GM19238 (cell line): ENCODE data around the gene SEMA7A.
A peak's percentile ranks its signal among the peaks of the same experiment; 100 is the strongest.
"Not testable (repeated sequence)": the region's sequence is repeated elsewhere in the genome, so short reads cannot be mapped to it uniquely, and the experiment has no call there.

ENCODE experiments used
- DNase-seq: peaks from one replicate; pipeline ENCODE4 v3.0.0; 2011; ENCODE audit warnings: low spot score; ENCODE audit not compliant: insufficient read length

SEMA7A gene

DNA sequence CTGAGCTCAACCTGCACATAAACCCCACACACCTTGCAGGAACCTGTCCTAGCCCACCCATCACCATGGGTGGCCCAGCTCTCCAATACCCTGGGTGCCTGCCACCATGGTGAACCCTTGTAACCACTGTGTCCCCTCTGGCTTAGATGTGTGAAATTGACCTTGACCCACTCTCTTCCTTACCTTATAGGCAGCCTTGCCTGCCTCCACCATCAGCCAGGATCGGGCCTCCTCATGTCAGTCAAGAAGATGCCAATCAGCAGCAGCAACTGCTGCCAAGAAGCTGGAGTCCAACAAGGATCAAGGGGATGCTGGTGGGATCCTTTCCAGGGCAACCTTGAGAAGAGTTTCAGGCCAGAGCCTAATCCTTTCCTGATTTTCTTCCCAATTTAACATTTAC, 57.5 kb downstream of the SEMA7A start:
- no peak for DNase-seq

DNA sequence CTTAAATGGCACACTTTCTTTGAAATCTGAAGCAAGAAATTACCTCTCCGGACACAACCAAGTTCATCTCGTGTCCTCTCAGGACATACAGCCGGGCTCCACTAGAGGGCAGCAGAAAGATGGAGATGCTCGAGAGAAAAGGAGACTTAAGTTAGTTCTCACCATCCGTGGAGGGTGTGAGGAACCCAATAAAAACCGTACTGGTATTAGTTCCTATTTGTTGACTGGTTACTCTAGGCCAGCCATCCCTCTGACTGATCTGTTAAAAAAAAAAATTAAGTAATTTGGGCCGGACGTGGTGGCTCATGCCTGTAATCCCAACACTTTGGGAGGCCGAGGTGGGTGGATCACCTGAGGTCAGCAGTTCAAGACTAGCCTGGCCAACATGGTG, 58.5 kb downstream of the SEMA7A start:
- peak; percentile 71 for DNase-seq

DNA sequence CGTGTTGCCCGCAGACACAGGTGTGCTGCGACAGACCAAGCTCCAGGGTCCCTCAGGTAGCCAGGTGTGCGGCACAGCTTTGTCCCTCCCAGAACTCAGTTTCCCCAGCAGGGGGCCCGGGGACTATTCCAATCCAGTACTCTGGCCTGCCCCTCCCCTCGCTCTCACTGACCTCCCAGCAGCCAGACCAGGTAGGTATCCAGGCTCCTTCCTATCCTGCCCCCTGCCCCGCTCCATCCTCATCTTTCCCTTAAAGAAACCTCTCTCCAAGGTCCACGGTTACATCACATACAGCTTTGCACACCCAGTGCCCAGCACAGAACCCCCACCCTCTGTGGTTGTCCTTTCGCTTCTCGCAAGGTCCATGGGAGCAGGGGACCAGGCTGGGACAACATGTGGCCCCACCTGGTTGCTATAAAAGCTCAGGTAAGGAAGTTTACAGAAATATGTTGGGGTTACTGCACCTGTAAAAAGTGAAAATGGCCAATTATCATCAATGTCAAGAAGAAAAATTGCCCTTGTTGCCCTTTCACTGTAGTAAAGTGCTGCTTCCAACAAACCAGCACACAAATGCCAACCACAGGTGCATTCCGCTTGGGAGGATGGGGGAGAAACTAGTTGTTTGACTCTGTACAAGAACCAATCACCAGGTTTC, 59.0 kb downstream of the SEMA7A start:
- no peak for DNase-seq

DNA sequence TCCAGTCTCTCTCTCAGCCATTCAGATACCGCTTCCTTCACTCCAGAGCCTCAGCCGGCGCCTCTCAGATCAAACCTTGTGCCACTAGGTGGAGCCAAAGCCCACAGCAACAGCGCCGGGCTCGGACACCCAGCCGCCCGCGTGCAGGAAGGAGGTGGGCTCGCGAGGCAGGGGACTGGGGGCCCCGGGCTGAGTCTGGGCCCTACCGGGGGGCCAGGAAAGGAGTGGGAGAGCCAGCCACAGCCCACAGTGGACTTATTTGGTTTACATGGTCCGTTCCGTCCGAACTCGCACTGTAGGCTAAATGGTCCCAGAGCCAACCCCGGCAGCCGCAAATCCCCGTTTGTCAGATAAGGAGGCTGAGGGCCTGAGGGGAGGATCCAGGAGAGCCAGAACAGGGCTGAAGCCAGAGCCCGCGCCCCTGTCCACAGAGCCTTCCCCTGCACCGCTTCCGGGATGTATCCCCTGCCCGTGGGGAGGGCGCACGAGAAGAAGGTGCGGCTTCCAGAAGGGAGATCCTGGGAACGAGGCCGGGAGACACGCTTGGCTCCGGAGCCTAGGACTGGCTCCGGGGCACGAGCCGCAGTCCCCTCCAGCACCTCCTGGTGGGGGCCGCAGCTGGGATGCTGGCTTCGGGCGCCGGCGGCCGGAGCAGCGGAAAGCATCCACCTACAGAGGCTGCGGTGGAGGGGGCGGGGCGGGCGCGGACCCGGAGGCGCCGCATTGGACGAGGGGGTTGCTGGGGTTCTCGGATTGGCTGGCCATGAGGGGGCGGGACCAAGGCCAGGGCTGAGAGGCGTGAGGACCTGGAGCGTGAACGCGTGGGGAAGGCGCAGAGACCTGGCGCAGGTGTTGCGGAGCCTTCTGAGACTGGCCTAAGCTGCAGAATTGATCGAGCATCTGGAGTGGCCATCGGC, 59.8 kb downstream of the SEMA7A start:
- peak; percentile 99 for DNase-seq

DNA sequence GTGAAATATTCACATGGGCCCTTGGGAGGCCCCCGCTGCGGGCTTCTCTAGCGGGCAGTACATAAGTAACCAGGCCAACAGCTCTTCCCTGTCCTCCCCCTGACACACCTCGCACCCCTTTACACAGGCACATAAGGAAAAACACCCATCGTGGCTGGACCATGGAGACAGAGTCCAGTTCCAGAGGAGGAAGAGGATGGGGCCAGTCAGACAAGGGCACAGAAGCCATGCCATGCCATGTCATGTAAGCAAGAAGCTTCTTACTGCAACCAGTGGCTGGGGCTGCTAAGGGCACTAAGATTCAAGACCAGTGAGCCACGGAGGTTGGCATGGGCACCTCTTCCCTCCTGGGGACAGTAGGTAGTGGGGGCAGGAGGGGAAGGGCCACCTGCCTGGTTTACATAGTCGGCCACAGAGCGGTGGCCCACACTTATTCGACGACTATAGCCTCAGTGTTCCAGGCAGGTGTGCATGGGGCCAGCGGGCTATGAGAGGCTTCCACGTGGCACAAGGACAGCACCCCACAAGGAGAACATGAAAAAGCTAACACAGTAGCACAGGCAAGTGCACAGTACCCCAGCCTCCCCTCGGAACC, 60.6 kb downstream of the SEMA7A start:
- no peak for DNase-seq

DNA sequence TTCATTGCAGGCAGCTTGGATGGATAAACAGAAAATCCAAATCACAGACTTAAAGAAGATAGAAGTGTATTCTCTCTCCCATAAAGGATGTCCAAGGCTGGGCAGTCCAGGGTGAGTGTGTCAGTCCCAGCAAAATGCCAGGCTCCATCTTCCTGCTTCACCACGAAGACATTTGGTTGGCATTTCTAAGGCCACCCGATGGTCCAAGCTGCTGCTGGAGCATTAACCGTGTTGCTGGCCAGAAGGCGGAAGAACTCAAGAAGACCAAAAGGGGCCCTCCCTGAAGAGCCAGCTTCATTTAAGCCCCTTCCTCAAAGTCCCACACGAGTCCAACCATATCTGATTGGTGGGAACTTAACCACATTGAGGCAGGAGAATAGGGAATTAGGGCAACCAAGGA, 63.3 kb downstream of the SEMA7A start:
- DNase-seq, result no peak

DNA sequence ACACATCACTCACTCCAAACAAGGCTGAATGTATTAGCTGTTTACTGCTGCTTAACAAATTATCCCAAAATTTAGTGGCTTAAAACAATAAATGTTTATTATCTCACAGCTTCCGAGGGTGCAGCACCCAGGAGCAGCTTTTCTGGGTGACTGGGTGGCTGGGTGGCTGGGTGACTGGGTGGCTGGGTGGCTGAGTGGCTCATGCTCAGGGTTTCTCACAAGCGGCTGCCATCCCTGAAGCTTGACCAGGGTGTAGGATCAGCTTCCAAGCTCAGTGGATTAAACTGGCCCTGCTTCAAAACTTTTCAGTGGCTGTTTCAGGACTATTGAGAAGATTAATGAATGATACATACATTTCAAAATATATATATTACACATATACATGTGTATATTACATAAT, 64.0 kb downstream of the SEMA7A start:
- no peak for DNase-seq

DNA sequence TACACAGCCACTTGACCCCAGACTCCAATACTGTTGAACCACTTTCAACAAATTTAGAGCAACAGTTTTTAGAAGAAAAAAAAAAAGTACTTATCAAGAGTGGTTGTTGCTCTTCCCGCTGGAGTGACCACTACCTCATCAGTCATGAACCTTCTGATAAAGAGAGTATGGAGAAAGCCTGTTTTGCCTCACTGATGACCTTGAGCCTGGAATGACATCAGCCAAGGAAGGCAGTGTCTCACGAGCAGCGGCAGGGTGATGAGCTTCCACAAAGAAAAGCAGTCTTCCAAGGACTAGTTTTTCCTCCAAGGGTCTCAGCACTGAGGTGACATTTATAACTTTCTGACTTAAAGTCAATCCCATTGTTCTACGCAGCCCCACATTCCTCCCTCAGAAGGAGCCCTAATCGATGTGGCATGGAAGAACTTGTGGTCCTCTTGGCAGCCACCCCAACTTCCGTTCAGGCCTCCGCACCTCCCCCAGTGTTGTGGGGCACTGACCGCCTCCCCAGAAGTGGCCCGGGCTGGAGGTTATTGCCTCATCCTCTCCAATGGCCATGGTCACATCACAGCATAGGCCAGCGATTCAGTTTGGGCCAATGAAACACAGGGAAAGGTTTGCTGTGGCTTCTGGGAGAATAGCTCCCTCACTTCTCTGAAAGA, 64.5 kb downstream of the SEMA7A start:
- DNase-seq, result no peak

DNA sequence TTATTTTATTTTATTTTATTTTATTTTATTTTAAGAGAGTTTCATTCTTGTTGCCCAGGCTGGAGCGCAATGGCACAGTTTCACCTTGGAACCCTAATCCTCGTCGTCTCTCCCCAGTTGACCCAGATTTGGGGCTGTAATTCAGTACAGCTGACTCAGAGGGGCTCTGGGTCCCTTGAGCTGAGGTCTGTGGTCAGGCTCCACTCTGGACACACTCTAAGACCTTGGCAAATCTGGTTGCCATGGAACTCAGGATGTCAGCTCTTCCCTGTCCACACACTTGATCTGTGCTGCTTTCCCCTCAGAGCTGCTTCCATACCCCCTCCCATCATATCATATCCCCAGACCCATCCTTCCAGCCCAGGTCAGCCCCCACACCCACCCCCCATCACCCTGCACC, 65.6 kb downstream of the SEMA7A start:
- DNase-seq, result no peak

DNA sequence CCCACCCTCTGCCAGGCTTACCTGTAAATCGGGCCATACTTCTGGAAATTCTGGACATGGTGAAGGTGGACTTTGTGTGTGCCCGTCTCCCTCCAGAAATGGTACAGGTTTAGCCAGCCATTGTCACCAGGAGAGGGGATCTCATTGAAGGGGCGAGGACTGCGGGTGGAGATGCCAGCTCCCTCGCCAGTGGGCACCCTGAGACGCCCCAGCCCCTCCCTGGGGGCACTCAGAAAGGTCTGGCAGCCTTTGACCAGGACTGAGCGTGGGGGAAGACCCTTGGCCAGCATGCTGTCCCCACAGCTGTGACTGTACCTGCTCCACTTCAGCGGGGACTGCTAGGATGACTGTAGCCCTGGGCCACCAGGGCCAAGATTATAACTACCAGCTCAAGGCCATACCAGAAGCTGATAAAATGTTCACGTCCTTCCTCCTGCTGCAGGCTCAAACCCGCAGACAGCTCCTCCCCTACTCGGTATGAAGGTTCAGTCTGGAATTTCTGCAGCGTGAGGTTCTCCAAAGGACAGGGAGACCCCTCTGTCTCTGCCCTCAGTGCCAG, 66.4 kb downstream of the SEMA7A start, which contains the start of gene CYP11A1:
Gene CYP11A1, minus strand, starts transcription at position 351 of the 559 bp plus-strand sequence. Its CDS starts 61 bp downstream, at position 290.
- no peak for DNase-seq

DNA sequence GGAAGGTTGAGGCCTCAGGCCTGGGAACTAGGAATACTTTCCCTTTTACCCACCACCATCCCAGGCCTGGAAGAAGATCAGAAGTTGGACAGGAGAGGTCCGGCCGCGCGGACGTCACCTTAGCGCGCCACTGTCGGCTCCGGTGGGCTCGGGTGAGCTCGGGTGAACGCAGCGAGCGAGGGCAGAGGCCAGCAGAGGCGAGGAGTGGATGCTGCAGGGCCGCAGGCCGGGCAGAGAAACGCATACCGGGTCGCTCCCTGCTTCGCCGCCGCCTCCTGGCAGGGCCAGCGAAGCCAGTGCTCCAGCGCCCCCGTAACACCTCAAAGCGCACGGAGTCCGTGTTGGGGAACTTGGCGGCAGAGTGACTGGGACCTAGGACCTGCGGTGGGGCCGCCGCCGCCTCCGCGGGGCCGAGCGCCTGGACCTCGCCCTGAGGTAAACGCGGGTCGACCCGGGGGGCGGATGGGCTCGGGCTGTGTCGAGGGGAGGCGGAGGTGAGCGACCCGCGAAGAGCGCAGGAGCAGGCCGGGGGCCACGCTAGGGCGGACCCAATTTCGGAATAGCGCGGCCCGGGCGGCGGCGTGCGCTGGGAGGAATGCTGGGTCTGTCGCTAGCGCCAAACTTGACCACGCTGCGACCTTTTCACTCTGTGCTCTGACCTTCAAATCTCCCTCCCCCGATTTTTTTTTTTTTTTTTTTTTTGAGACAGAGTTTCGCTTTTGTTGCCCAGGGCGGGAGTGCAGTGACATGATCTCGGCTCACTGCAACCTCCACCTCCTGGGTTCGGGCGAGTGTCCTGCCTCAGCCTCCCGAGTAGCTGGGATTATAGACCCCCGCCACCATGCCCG, 67.9 kb downstream of the SEMA7A start:
- DNase-seq, result no peak

DNA sequence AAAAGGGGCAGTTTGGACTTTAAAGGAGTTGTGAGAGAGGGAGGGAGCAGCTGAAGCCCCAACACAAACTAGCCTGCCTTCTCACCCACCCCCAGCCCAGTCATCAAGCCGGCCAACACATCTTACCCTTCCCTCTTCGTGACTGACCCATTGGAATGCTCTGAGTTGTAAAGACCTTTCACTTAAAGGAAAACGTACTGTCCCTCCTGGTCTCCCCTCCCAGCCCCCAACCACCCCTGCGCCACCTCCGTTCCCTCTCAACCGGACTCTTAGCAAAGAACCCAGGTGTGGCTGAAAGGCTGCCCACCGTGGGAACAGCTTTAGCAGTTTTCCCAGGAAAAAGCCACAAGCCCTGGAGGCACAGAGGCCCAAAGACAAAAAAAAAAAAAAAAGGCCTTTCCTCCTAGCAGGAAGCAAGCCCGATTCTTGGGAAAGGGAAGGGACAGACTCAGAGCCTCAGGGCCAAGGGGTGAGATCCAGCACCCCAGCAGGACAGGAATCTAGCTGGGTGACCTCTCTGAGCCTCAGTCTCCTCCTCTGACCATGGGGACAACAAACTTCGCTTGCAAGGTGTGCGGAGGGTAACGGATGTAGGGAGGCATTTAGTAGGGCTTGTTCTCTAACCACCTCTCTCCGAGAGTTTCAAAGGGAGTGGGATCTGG, 68.7 kb downstream of the SEMA7A start:
- DNase-seq, result no peak

DNA sequence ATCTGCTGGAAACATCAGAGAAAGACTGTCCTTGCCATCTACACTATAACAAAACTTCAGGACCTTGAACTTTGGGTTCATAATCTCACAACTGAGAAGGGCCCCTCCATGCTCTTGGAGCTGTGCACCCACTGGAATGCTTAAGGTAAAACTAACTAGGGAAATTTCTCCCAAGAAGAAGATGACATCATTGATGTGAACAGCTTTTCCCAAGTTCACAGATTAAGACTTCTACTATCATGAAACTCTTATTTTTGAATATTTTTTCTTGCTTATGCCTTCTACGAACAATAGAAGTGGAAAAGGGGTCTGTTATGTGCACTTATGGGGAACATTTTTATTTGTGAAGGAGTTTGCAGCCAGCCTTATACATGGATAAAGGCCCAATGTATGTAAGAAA, 71.3 kb downstream of the SEMA7A start:
- no peak for DNase-seq

DNA sequence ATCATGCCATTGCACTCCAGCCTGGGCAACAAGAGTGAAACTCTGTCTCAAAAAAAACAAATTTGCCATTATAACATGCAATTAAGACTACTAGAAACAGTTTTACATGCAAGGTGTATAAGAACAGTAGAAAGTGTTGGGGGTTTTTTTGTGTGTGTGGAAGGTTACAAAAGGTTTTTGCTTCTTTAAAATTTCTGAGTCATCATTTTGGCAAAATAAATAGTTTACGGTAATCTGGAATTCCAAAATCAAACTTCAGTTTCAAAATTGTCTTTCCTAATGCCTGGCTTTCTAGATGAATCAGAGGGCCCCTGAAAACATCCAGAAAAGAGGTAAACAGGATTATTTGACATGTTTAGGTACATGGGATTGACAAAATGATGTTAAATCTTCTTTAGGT, 72.9 kb downstream of the SEMA7A start:
- DNase-seq, result not testable (repeated sequence)

DNA sequence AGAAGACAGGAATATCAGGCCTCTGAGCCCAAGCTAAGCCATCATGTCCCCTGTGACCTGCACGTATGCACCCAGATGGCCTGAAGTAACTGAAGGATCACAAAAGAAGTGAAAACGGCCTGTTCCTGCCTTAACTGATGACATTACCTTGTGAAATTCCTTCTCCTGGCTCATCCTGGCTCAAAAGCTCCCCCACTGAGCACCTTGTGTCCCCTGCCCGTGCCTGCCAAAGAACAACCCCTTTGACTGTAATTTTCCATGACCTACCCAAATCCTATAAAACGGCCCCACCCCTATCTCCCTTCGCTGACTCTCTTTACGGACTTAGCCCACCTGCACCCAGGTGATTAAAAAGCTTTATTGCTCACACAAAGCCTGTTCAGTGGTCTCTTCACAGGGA, 74.4 kb downstream of the SEMA7A start:
- DNase-seq, result not testable (repeated sequence)
